ENCODE results near the gene NDUFA12.
A peak's percentile ranks its signal among the peaks of the same experiment; 100 is the strongest.
"Not testable (repeated sequence)": the region's sequence is repeated elsewhere in the genome, so short reads cannot be mapped to it uniquely, and the experiment has no call there.

The NDUFA12 gene

DNA sequence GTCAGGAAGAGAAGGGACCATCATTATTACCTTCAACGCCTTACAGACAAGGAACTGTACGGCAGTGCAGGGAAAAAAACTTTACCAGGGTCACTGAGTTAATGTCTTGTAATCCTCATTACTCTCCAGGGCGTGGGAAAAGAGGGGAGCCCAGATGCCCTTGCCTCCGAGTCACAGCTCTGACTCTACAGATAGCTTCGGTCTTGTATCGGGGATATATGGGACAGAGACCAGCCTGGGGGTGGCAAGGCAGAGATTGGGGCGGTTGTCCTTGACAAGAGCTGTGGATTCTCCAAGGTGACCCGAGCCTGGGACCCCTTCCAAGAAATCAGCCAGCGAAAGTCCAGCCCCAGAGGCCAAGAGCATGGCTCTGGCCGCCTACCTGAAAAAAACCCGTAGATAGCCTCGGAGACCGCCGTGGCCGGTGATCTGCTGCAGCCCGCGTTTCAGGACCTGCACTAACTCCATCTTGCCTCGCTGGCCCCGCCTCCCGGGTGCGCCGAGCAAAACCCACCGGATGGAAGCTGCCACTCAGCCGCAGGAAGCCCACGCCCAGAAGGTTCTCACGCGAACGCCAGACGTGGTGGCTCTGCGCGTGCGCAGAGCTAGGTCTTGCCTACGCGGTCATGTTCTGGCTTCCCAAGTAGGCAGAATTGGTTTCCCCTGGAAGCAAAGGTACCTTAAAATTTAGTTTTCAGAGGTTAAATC, at the start of gene NDUFA12:
Gene NDUFA12, minus strand, starts transcription at position 485 of the 708 bp plus-strand sequence. Its CDS starts 17 bp downstream, at position 468.
- peak within 1 kb of the TSS; percentile 76 for H3K4me3 ChIP-seq (ENCODE audit: low read depth, low read length)

DNA sequence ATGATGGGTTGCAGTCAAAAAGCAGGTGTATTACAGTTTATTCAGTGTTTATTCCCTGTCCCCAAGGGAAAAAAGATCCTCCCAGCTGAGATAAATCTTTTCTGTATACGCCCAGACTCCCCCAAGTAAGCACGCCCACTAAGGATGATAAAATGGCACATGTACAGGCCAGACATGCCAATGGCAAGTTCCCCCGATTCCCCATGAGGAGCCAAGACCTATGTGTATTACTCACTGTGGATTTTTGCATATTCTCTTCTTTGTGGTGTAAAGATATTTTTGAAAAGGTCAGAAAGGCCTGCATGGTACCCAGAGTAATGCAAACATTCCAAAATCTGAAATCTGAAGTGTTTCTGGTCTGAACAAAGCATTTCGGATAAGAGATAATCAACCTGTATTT, 47.7 kb upstream of the NDUFA12 start:
- H3K4me3 ChIP-seq (ENCODE audit: low read depth, low read length), result no peak overlapping the region

DNA sequence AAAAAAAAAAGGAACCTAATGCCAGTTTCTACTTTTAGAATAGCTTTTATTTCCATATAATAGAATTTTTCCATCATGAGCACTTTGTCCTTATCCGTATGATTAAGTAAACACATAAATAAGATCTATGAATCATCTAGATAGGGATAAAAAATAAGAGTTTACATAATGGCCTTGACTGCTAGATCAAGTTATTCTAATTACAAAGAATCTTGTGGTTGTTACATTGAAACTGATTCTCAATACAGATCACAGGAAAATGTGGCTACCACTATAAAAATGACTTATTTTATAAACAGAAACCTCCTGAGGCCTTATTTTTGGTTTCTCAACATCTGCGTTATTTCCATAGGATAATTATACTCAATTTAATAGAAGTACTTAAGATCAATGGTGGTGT, 34.4 kb upstream of the NDUFA12 start:
- H3K4me3 ChIP-seq (ENCODE audit: low read depth, low read length), result no peak overlapping the region

DNA sequence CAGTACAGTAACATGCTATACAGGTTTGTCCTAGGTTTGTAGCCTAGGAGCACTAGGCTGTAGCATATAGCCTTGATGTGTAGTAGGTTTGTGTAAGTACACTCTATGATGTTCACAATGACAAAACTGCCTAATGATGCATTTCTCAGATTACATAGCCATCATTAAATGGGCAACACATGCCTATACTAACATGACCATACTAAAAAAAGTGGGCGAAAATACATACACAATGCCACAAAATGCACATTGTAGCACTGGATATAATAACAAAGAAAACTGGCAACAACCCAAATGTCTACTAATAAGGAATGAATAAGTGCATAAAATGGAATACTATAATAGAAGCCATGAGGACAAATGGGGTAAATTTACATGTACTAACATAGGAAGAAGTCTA, 31.3 kb upstream of the NDUFA12 start:
- no peak overlapping the region for H3K4me3 ChIP-seq (ENCODE audit: low read depth, low read length)

DNA sequence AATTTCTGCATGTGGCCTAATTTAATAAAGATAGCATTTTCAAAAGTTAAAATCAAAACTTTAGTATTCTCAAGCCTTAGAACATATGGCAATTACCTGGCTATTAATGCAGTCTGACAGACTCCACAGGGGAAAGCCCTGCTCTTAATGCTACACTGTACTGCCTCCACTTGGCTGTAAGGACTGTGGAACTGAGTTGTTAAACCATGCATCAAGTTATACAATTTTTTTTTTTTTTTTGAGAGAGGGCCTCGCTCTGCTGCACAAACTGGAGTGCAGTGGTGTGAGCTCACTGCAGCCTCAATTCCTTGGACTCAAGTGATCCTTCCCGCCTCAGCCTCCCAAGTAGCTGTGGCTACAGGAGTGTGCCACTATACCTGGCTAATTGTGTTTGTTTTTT, 19.0 kb upstream of the NDUFA12 start:
- no peak overlapping the region for H3K4me3 ChIP-seq (ENCODE audit: low read depth, low read length)

DNA sequence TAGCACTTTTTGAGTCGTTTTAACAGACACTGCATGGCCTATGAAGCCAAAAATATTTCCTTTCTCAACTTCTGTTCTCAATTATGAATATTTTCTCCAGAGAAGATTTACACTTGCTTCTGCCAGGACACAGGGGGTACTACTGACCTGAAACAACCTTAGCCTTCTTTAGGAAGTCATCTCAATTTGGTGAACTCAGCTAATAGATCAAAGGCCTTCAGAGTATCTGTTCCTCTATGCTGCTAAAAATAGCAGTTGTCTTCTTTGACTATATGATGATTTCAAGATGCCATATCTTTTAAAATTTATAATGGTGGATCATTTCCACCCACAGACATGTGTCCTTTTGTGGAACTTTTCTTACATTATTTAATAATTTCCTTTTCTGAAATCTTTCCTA, 14.0 kb upstream of the NDUFA12 start:
- H3K4me3 ChIP-seq (ENCODE audit: low read depth, low read length), result no peak overlapping the region

DNA sequence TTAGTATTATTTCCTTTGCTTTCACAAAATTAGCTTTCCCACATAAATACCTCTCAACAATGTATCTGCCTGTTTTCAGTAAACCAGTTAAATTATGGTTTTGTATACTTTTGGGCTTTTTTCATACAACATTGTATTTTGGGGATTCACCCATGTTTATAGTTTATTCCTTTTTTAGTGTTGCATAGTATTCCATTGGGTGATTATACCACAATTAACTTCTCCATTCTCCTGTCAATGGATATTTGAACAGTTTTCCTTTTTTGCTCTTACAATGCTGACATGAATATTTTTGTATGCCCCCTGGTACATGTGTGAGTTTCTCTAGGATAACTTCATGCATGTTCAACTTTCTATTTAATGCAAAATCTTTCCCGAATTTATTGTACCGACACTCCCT, 12.6 kb upstream of the NDUFA12 start:
- H3K4me3 ChIP-seq (ENCODE audit: low read depth, low read length), result no peak overlapping the region

DNA sequence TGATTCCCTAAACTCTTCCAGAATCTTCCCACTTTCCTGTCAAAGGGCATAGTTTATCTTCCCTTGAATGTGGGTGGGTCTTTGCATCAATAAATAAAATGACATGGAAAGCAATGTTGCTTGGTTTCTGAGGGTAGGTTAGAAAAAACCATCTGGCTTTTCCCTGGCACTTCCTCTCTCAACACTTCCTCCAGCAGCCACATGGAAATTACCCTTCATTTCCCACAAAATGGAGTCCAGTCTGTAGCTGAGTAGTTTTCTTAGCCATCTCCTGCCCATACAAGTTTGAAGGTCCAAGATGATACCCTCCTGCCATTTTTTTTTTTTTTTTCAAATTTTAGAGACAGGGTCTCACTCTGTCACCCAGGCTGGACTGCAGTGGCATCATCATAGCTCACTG, 11.1 kb upstream of the NDUFA12 start:
- H3K4me3 ChIP-seq (ENCODE audit: low read depth, low read length), result no peak overlapping the region

DNA sequence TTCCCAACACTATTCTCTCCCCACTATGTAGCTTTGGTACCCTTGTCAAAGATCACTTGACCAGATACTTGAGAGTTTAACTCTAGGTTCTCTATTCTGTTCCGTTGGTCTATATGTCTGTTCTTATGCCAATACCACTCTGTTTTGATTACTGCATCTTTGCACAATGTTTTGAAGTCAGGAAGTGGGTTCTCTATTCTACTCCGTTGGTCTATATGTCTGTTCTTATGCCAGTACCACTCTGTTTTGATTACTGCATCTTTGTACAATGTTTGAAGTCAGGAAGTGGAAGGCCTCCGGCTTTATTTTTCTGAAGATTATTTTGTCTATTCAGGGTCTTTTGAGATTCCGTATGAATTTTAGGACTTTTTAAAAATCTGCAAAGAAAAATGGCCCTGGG, 2.7 kb upstream of the NDUFA12 start:
- H3K4me3 ChIP-seq (ENCODE audit: low read depth, low read length), result no peak overlapping the region

DNA sequence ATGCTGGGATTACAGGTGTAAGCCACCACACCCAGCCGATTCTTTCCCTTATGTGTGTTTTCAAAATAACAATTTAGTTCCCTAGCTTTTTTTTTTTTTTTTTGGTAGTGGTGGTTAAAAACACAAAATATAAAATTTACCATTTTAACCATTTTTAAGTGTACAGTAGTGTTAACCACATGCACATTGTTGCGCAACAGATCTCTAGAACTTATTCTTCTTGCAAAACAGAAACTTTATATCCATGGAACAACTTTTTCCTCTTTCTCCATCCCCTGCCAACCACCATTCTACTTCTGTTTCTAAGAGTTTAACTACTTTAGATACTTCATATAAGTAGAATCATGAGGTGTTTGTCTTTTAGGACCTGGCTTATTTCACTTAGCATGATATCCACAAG, 1.1 kb upstream of the NDUFA12 start:
- H3K4me3 ChIP-seq (ENCODE audit: low read depth, low read length), result no peak overlapping the region

DNA sequence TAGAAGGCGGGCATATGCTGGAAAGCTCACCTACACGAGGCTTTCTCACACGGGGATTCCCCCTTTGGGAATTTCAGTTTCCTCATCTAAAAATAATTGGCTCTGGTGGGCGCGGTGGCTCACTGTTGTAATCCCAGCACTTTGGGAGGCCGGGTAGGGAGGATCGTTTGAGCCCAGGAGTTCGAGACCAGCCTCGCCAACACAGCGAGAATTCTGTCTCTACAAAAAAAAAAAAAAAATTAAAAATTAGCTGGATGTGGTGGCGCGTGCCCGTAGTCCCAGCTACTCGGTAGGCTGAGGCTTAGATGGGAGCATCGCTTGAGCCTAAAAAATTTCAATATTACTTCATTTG, 400 bp upstream of the NDUFA12 start:
- no peak overlapping the region for H3K4me3 ChIP-seq (ENCODE audit: low read depth, low read length)

DNA sequence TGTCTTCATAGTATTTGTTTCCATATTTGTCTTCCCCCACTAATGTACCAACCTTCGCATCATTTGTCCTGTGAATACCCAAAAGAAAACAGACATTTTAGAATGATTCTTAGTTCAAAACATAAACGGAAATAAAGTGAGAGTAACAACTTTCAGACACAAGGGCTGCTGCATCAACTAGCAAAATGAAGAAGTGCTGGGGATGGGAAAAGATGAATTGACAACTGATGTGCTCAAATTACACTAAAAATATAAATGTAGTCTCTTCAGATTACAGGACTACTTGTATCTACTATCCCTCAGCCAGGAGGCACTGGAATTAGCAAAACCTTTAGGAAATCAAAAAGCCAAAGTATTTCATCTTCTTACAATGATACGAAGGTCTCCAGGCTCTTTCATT, 743 bp downstream of the NDUFA12 start:
- H3K4me3 ChIP-seq (ENCODE audit: low read depth, low read length), result peak overlapping the region; percentile 76

DNA sequence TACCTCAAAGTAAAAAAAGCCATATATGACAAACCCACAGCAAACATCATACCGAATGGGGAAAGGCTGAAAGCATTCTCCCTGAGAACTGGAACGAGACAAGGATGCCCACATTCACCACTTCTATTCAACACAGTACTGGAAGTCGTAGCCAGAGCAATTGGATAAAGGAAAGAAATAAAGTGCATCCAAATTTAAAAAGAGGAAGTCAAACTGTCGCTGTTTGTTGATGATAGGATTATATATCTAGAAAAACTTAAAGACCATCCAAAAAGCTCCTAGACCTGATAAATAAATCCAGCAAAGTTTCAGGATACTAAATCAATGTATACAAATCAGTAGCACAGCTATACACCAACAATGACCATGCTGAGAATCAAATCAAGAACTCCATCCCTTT, 5.2 kb downstream of the NDUFA12 start:
- no peak overlapping the region for H3K4me3 ChIP-seq (ENCODE audit: low read depth, low read length)

DNA sequence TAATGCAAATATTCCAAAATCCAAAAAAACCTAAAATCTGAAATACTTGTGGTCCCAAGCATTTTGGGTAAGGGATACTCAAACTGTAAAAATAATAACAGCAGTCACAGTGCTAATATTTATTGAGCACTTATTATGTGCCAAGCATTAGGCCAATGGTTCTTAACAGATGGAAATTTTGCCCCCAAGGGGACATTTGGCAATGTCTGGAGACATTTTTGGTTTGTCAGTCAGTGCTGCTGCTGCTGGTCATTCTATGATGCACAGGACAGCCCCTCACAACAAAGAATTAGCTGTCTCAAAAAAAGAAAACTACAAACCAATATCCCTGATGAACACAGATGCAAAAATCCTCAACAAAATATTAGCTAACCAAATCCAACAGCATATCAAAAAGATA, 5.8 kb downstream of the NDUFA12 start:
- no peak overlapping the region for H3K4me3 ChIP-seq (ENCODE audit: low read depth, low read length)

DNA sequence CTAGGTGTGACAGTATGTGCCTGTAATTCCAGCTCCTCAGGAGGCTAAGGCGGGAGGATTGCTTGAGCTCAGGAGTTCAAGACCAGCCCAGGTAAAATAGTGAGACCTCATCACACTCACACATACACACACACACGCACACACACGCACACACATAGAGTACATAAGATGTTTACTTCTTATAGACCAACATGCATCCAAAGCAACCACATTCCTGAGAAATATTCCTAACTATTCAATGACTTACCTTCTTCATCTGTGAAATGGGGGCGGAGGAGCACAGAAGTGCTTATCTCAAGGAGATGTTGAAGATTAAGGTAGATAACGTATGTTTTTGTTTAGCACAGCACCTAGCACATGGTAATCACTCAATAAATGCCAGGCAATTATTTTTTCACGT, 6.4 kb downstream of the NDUFA12 start:
- H3K4me3 ChIP-seq (ENCODE audit: low read depth, low read length), result no peak overlapping the region

DNA sequence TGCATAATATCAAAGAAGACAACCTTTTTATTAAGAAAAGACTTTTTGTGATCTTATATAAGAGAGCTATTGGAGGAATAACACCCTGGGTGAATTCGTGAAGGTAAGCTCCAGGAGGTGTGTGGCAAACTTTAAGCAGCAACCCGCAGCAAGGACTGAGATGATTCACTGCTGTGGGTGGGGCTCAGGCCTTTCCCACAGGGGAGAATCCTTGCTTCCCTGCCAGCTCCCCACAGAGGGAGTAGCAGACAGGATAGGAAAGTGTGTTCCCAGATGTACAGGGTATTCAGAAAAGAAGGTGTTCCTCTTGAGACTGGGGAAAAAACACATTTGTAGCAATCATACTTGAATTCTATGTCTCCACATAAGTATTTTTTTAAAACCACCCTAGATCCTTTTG, 9.2 kb downstream of the NDUFA12 start:
- no peak overlapping the region for H3K4me3 ChIP-seq (ENCODE audit: low read depth, low read length)

DNA sequence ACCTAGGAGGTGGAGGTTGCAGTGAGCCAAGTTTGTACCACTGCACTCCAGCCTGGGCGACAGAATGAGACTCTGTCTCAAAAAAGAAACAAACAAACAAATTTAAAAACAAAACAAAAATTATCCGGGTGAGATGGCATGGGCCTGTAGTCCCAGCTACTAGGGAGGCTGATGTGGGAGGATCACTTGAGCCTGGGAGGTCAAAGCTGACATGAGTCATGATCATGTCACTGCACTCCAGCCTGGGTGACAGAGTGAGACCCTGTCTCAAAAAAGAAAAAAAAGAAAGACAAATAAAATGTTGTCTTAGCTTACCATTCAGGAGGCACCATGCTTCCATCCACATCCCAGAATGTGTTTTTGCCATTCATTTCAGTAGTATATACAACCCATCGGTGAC, 9.6 kb downstream of the NDUFA12 start:
- not testable (repeated sequence) for H3K4me3 ChIP-seq (ENCODE audit: low read depth, low read length)

DNA sequence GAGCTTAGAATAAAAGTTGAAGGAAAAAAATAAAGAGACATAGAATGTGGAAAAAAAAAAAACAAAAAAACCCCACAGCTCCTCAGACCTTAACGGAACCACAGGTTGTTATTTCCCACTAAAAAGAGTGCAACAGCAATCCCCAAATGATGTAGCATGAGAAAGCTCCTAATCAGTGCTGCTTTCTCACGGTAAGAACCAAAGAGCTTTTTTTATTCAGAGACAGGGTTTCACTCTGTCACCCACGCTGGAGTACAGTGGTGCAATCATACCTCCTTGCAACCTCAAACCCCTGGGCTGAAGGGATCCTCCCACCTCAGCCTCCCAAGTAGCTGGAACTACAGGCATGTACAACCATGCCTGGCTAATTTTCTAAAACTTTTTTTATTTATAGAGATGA, 13.3 kb downstream of the NDUFA12 start:
- no peak overlapping the region for H3K4me3 ChIP-seq (ENCODE audit: low read depth, low read length)

DNA sequence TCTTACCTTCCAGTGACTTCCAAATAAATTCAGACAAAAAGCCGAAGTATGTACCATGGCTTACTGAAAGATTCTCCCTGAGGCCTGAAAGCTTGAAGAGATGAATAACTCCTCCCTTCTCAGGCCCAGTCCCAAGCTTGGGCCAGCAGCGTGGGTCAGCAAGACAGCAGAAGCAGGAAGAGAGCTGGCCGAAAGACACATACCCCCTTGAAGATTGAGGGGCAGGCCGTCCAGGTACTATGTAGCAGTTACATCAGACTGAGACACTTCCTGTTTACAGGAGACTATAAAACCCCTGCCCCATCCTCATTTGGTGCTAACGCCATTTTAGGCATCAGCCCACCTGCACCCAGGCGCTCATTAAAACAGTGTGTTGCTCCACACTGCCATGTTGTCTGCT, 15.0 kb downstream of the NDUFA12 start:
- H3K4me3 ChIP-seq (ENCODE audit: low read depth, low read length), result no peak overlapping the region

DNA sequence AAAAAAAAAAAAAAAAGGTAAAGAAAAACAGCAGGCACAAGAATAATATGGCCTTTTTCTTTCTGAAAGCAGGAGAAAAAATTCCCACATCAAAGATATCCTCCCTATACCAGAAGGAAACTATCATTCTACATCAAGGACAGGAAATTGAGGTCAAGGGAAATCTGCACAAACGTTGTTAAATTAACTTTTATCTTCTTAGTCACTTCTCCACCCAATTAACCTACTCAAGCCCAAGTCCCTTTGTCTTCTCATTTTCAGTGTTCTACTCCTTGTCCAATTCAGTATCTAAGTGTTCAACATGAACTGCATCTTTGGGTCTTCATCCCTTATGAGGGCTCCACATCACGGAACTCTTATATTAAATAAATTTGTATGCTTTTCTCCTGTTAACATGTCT, 15.7 kb downstream of the NDUFA12 start:
- H3K4me3 ChIP-seq (ENCODE audit: low read depth, low read length), result no peak overlapping the region

DNA sequence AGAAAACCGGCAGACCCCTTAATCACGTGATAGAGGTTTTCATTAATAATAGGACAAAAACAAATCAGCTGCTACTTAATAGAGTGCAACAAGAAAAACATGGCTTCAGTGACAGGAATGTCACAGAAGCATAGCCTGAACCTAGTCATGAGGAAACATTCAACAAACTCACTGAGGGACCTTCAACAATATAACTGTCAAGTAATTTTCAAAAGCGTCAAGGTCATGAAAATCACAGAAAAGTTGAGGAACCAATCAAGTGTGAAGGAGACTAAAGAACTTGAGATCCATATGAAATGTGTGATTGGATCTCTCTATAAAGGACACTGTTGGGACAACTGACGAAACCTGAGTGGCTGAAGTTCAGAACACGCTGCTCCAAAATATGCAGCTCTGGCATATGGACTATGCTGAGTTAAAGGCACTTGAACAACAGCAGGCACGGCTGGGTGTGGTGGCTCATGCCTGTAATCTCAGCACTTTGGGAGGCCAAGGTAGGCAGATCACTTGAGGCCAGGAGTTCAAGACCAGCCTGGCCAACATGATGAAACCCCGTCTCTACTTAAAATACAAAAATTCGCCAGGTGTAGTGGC, 16.3 kb downstream of the NDUFA12 start:
- no peak overlapping the region for H3K4me3 ChIP-seq (ENCODE audit: low read depth, low read length)

DNA sequence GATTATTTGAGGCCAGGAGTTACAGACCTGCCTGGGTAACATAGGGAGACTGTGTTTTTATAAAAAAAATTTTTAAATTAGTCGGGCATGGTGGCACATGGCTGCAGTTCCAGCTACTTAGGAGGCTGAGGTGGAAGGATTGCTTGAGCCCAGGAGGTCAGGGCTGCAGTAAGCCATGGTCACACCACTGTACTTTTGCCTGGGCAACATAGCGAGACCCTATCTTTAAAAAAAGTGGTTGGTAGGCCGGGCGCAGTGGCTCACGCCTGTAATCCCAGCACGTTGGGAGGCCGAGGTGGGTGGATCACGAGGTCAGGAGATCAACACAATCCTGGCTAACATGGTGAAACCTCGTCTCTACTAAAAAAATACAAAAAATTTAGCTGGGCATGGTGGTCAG, 18.4 kb downstream of the NDUFA12 start:
- not testable (repeated sequence) for H3K4me3 ChIP-seq (ENCODE audit: low read depth, low read length)

DNA sequence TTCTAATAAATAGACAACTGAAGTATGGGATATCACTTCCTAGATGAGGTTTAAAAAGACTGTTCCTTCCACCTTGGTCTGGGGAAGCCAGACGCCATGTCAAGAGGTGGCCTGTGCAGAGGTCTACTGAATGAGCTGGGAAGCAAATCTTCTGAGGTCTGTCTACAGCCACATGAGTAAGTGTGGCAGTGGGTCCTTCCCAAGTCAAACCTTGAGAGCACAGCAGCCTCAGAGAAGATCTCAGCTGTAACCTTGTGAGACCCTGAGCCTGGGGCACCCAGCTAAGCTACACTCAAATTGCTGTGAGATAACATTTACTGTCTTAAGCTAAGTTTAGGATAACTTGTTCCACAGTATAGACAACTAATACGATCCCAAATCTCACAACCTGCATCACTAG, 20.2 kb downstream of the NDUFA12 start:
- H3K4me3 ChIP-seq (ENCODE audit: low read depth, low read length), result no peak overlapping the region

All from iPS-11a (cell line).